OCI-LY7 (cell line): Measurements from ENCODE around the gene ITGAE. TPM values are rescaled to one million over a fixed set of nuclear protein-coding genes. Genes with fewer than 3 reads are reported as not detected.
A peak's percentile ranks its signal among the peaks of the same experiment; 100 is the strongest.

Experiments
- BruUV-seq: library from RNA; stranded (reverse); fragments of 400-500 nt; replicated peaks from 2 replicates; lab custom pipeline; 2021; lab: Mats Ljungman, UMichigan
- CTCF ChIA-PET: fragments of 300-600 bp; sonication (Branson Sonifier 250); formaldehyde crosslinking; loops from one replicate; lab custom pipeline; 2022; ENCODE audit warnings: antibody characterized with exemption; ENCODE audit not compliant: unreplicated experiment; lab: Charles Lee
- POLR2A ChIA-PET: fragments of 300-600 bp; sonication (Branson Sonifier 250); formaldehyde crosslinking; loops from one replicate; lab custom pipeline; 2022; ENCODE audit warnings: antibody characterized with exemption; lab: Charles Lee
- DNase-seq: peaks from one replicate; pipeline ENCODE4 v3.0.0-alpha.2; 2015; ENCODE audit warnings: low spot score
- H2AFZ ChIP-seq: fragments of 200-600 bp; sonication (generic), shearing (Covaris generic); 2 replicates; pipeline ENCODE4 v1.6.1; 2014; ENCODE audit warnings: mild to moderate bottlenecking, antibody characterized with exemption, low read length, moderate library complexity
- H3K27ac ChIP-seq: fragments of 200-600 bp; sonication (generic); 2 replicates; pipeline ENCODE4 v1.5.1; 2014; ENCODE audit warnings: mixed run types, low read depth, mild to moderate bottlenecking, moderate library complexity, low read length, inconsistent platforms; ENCODE audit not compliant: poor library complexity, severe bottlenecking
- H3K36me3 ChIP-seq: fragments of 200-600 bp; sonication (generic); 2 replicates; pipeline ENCODE4 v1.6.1; 2014; ENCODE audit warnings: mild to moderate bottlenecking, antibody characterized with exemption, low read length, moderate library complexity, mixed read lengths; ENCODE audit not compliant: insufficient read depth
- H3K4me1 ChIP-seq: fragments of 200-600 bp; sonication (generic); 2 replicates; pipeline ENCODE4 v1.5.1; 2014; ENCODE audit warnings: mild to moderate bottlenecking, low read length; ENCODE audit not compliant: insufficient read depth, poor library complexity, severe bottlenecking
- H3K4me2 ChIP-seq: fragments of 200-600 bp; sonication (generic); 2 replicates; pipeline ENCODE4 v1.6.1; 2014; ENCODE audit warnings: mild to moderate bottlenecking, low read length
- H3K4me3 ChIP-seq: fragments of 200-600 bp; sonication (generic); 2 replicates; pipeline ENCODE4 v1.5.1; 2014; ENCODE audit warnings: mild to moderate bottlenecking, low read depth, low read length; ENCODE audit not compliant: poor library complexity, severe bottlenecking
- H3K79me2 ChIP-seq: fragments of 200-600 bp; sonication (generic); 2 replicates; pipeline ENCODE4 v1.6.1; 2016; ENCODE audit warnings: low read depth, mild to moderate bottlenecking, low read length, moderate library complexity, mixed read lengths; ENCODE audit not compliant: insufficient read depth
- H3K9me2 ChIP-seq: fragments of 200-600 bp; sonication (generic); 2 replicates; pipeline ENCODE4 v1.6.1; 2016; ENCODE audit warnings: mild to moderate bottlenecking, low read length, mixed read lengths; ENCODE audit not compliant: insufficient read depth
- H3K9me3 ChIP-seq: fragments of 200-600 bp; sonication (generic); 2 replicates; pipeline ENCODE4 v1.6.1; 2014; ENCODE audit warnings: mild to moderate bottlenecking, mixed run types, low read length, mixed read lengths
- H4K20me1 ChIP-seq: fragments of 200-600 bp; sonication (generic); 2 replicates; pipeline ENCODE4 v1.6.1; 2014; ENCODE audit warnings: mild to moderate bottlenecking, antibody characterized with exemption, low read length, moderate library complexity, mixed read lengths; ENCODE audit not compliant: insufficient read depth
- EZH2phosphoT487 ChIP-seq: fragments of 200-600 bp; sonication (generic); IDR thresholded peaks from 2 replicates; pipeline ENCODE4 v1.6.1; 2018; ENCODE audit warnings: low read depth, borderline replicate concordance, mild to moderate bottlenecking, mixed run types, antibody characterized with exemption, low read length, moderate library complexity, mixed read lengths
- intact Hi-C: fragments of 100-400 bp; cut with micrococcal nuclease; formaldehyde crosslinking; loops from one replicate; pipeline ENCODE4 v1.10.0; 2022; ENCODE audit not compliant: unreplicated experiment
- total RNA-seq, 2 experiments: library from RNA; depleted of rRNA in 1 of 2; stranded (reverse); fragments of >200 nt in 1 of 2; shearing (Covaris generic) in 1 of 2; gene quantifications; 2 replicates each; pipeline ENCODE4 v1.2.3, GENCODE V29; 2014 to 2022
- TF ChIP-seq, protein P1 (sequence below): fragments of 200-600 bp; sonication (generic); conservative IDR thresholded peaks from 2 replicates; pipeline ENCODE4 v1.5.1; 2014; ENCODE audit warnings: mild to moderate bottlenecking, antibody characterized with exemption, low read length, moderate library complexity, mixed read lengths

The ITGAE gene
- total RNA-seq, 2 experiments from 2014 or later, result 52.2 to 61.2 TPM

DNA sequence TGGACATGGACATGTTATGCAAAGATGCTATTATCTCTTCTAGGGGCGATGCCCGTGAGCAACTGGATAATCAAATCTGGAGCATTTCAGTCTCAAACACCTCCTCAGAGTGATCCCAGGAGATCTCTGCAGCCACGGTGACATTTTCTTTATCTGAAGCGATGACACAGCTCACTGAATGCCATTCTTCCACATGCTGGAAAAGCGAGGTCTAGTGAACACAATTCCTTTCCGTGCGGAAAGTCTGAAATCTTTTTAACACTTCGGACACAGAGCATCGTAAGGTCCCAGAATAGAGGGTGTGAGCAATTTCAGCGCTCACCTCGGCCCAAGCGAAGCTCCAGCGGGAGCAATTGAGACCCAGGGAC is 77.8 kb downstream of the ITGAE start:
- TF ChIP-seq EZH2phosphoT487, result no peak
- TF ChIP-seq, protein P1, sequence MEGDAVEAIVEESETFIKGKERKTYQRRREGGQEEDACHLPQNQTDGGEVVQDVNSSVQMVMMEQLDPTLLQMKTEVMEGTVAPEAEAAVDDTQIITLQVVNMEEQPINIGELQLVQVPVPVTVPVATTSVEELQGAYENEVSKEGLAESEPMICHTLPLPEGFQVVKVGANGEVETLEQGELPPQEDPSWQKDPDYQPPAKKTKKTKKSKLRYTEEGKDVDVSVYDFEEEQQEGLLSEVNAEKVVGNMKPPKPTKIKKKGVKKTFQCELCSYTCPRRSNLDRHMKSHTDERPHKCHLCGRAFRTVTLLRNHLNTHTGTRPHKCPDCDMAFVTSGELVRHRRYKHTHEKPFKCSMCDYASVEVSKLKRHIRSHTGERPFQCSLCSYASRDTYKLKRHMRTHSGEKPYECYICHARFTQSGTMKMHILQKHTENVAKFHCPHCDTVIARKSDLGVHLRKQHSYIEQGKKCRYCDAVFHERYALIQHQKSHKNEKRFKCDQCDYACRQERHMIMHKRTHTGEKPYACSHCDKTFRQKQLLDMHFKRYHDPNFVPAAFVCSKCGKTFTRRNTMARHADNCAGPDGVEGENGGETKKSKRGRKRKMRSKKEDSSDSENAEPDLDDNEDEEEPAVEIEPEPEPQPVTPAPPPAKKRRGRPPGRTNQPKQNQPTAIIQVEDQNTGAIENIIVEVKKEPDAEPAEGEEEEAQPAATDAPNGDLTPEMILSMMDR, result 0 out of 2 replicates have a peak, but pooled peaks have one; percentile 35
- peak; percentile 33 for DNase-seq
- no peaks in the 10 kb centered on the region for H3K9me3 ChIP-seq
- intact Hi-C loops, result loop anchor here (1.0 kb wide), 2 partner anchors 12 to 30 kb away; no protein-coding TSS in a partner anchor
- H3K9me2 ChIP-seq, result no peaks in the 10 kb centered on the region
- H3K4me3 ChIP-seq, result peak overlapping the region; percentile 97
- H3K27ac ChIP-seq, result peak overlapping the region; percentile 70
- POLR2A ChIA-PET, result interaction anchor here (0.9 to 2.9 kb wide), 6 partner anchors 11 to 84 kb away, joined by 3 to 22 read pairs (median 6); partner anchors contain the start of gene P2RX5
- peaks cover 90% of the 10 kb centered on the region for H3K79me2 ChIP-seq
- H2AFZ ChIP-seq, result peak overlapping the region; percentile 36
- BruUV-seq, result TSS peak; percentile 77
- CTCF ChIA-PET, result no interaction called here
- H3K4me2 ChIP-seq, result peak overlapping the region; percentile 90
- peaks cover 68% of the 10 kb centered on the region for H3K4me1 ChIP-seq
- peaks cover 63% of the 10 kb centered on the region for H3K36me3 ChIP-seq
- H4K20me1 ChIP-seq, result peaks cover 26% of the 10 kb centered on the region

DNA sequence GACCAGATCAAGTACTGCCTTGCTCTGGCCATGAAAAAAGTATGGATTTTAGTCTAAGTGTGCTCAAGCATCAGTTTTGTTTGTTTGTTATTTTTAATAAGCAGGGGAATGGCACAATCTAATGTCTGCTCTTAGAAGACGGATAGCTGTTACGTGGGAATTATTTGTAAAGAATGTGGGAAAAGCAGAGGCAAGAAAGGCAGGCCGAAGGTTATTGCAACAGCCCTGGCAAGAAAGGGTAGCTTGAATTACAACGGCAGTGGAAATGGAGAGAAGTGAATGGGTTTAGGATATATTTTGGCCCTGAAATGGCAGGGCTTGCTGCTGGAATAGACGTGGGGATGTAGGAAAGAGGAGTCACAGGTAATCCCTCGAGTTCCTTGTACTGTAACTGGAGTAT is 78.3 kb downstream of the ITGAE start:
- Histone ChIP-seq H3K9me2 (no peaks in the 10 kb centered on the region), H2AFZ (no peak overlapping the region), H3K79me2 (peaks cover 89% of the 10 kb centered on the region), H3K4me1 (peaks cover 68% of the 10 kb centered on the region), H3K36me3 (peaks cover 63% of the 10 kb centered on the region), H3K4me3 (peak overlapping the region; percentile 97), H3K27ac (peak overlapping the region; percentile 70), H3K9me3 (no peaks in the 10 kb centered on the region), H3K4me2 (peak overlapping the region; percentile 90), H4K20me1 (peaks cover 22% of the 10 kb centered on the region)
- intact Hi-C loops, result loop anchor here (1.0 kb wide), 2 partner anchors 11 to 29 kb away; no protein-coding TSS in a partner anchor
- DNase-seq, result no peak
- CTCF ChIA-PET, result interaction anchor here (0.6 kb wide), 1 partner anchor 135 kb away, joined by 6 read pairs; no protein-coding TSS in a partner anchor
- TF ChIP-seq EZH2phosphoT487, result no peak
- POLR2A ChIA-PET, result interaction anchor here (0.9 to 2.9 kb wide), 7 partner anchors 10 to 84 kb away, joined by 3 to 22 read pairs (median 4); partner anchors contain the start of gene P2RX5
- no TSS peak for BruUV-seq

DNA sequence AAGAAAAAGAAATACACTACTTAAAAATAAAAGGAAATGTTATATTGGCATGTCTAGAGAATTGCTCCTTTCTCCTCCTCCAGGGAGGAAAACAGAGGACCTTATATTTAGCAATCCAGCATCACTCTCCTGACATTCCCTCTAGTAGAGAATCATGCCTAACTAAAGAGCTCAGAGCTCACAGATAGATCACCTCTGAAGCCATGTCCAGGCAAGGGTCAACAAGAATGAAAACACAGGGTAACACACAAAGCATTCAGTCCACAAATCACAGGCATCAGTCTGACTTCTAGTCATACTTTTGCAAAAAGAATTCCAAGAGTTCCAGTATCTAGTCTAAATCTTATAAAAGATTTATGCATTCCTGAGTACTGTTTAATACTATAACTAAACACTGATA is 81.7 kb downstream of the ITGAE start:
- H3K79me2 ChIP-seq, result peaks cover 57% of the 10 kb centered on the region
- intact Hi-C loops, result no loop called here
- no peaks in the 10 kb centered on the region for H4K20me1 ChIP-seq
- no peak overlapping the region for H3K4me3 ChIP-seq
- H3K9me3 ChIP-seq, result no peaks in the 10 kb centered on the region
- H3K9me2 ChIP-seq, result no peaks in the 10 kb centered on the region
- H3K36me3 ChIP-seq, result peaks cover 63% of the 10 kb centered on the region
- BruUV-seq, result no TSS peak
- peak overlapping the region; percentile 73 for H3K4me2 ChIP-seq
- no peak for DNase-seq
- CTCF ChIA-PET, result no interaction called here
- peaks cover 55% of the 10 kb centered on the region for H3K4me1 ChIP-seq
- peak overlapping the region; percentile 77 for H3K27ac ChIP-seq
- H2AFZ ChIP-seq, result no peak overlapping the region
- TF ChIP-seq, protein P1, result no peak
- no peak for TF ChIP-seq EZH2phosphoT487
- POLR2A ChIA-PET, result interaction anchor here (0.7 kb wide), 1 partner anchor 57 kb away, joined by 4 read pairs; no protein-coding TSS in a partner anchor
